ENCODE results near the gene MARCHF3. TPM values are rescaled to one million over a fixed set of nuclear protein-coding genes. Genes with fewer than 3 reads are reported as not detected.
A peak's percentile ranks its signal among the peaks of the same experiment; 100 is the strongest.
"Not testable (repeated sequence)": the region's sequence is repeated elsewhere in the genome, so short reads cannot be mapped to it uniquely, and the experiment has no call there.

Gene MARCHF3
- total and polyA plus RNA-seq, 3 experiments from 2014 or later, result 1.9 to 2.9 (median 2.5) TPM

- ChIA-PET CTCF (no interaction called here), POLR2A (no interaction called here)
- H3K27ac ChIP-seq (ENCODE audit: low read depth, low read length), result no peak overlapping the region
- no peaks in the 10 kb centered on the region for H3K4me1 ChIP-seq (ENCODE audit: insufficient read depth, low read length)
- H3K9me3 ChIP-seq (ENCODE audit: low read length), result no peaks in the 10 kb centered on the region
- no peaks in the 10 kb centered on the region for H3K27me3 ChIP-seq (ENCODE audit: insufficient read depth, low read length, poor library complexity, severe bottlenecking)
- Mint-ChIP-seq H3K36me3 (peaks cover 6 to 29% (median 7%) of the 10 kb centered on the region in 3 donors), H3K4me1 (no peaks in the 10 kb centered on the region), H3K27ac (no peak overlapping the region), H3K4me3 (no peak overlapping the region), H3K9me3 (peaks cover 2 to 31% (median 15%) of the 10 kb centered on the region in 5 donors), H3K27me3 (no peaks in the 10 kb centered on the region)
- no peak for DNase-seq
- no peaks in the 10 kb centered on the region for H3K36me3 ChIP-seq (ENCODE audit: insufficient read depth, low read length)
- H3K4me3 ChIP-seq (ENCODE audit: low read length), result no peak overlapping the region
Measured at GRCh38 chr5:126909856-126910255, 120.5 kb downstream of the MARCHF3 start.

- H3K27me3 ChIP-seq (ENCODE audit: insufficient read depth, low read length, poor library complexity, severe bottlenecking); H3K4me1 ChIP-seq (ENCODE audit: insufficient read depth, low read length); DNase-seq; H3K9me3 ChIP-seq (ENCODE audit: low read length); H3K4me3 Mint-ChIP-seq; H3K4me1 Mint-ChIP-seq; H3K27ac ChIP-seq (ENCODE audit: low read depth, low read length); H3K27me3 Mint-ChIP-seq; POLR2A ChIA-PET; H3K27ac Mint-ChIP-seq; H3K36me3 ChIP-seq (ENCODE audit: insufficient read depth, low read length); H3K4me3 ChIP-seq (ENCODE audit: low read length); CTCF ChIA-PET: not testable (repeated sequence)
- peaks cover 2 to 18% (median 8%) of the 10 kb centered on the region in 5 donors for H3K9me3 Mint-ChIP-seq
- H3K36me3 Mint-ChIP-seq, result peaks cover 0 to 13% (median 2%) of the 10 kb centered on the region in 3 donors
Measured at GRCh38 chr5:126904407-126904806, 126.0 kb downstream of the MARCHF3 start.

- no peak overlapping the region for H3K27ac ChIP-seq (ENCODE audit: low read depth, low read length)
- CTCF ChIA-PET, result no interaction called here
- H3K36me3 ChIP-seq (ENCODE audit: insufficient read depth, low read length), result no peaks in the 10 kb centered on the region
- H3K27me3 ChIP-seq (ENCODE audit: insufficient read depth, low read length, poor library complexity, severe bottlenecking), result no peaks in the 10 kb centered on the region
- no peak overlapping the region for H3K4me3 ChIP-seq (ENCODE audit: low read length)
- no peak for DNase-seq
- Mint-ChIP-seq H3K9me3 (peaks cover 0 to 6% (median 0%) of the 10 kb centered on the region in 5 donors), H3K4me3 (no peak overlapping the region), H3K4me1 (no peaks in the 10 kb centered on the region), H3K27ac (no peak overlapping the region), H3K36me3 (peaks cover 0 to 4% (median 0%) of the 10 kb centered on the region in 3 donors), H3K27me3 (no peaks in the 10 kb centered on the region)
- no peaks in the 10 kb centered on the region for H3K4me1 ChIP-seq (ENCODE audit: insufficient read depth, low read length)
- POLR2A ChIA-PET, result no interaction called here
- no peaks in the 10 kb centered on the region for H3K9me3 ChIP-seq (ENCODE audit: low read length)
Measured at GRCh38 chr5:126900796-126901195, 129.6 kb downstream of the MARCHF3 start.

GRCh38 chr5:126899476-126899875 lies 130.9 kb downstream of the MARCHF3 start:
- CTCF ChIA-PET, result no interaction called here

GRCh38 chr5:126897851-126898630 lies 132.3 kb downstream of the MARCHF3 start:
- no peak overlapping the region for H3K4me3 Mint-ChIP-seq
- peaks cover 0 to 6% (median 5%) of the 10 kb centered on the region in 5 donors for H3K9me3 Mint-ChIP-seq

More at GRCh38 chr5:126899476-126899875, 130.9 kb downstream of the MARCHF3 start:
- peaks cover 0 to 8% (median 5%) of the 10 kb centered on the region in 5 donors for H3K9me3 Mint-ChIP-seq
- Histone ChIP-seq H3K4me1 (ENCODE audit: insufficient read depth, low read length) (no peaks in the 10 kb centered on the region), H3K9me3 (ENCODE audit: low read length) (no peaks in the 10 kb centered on the region), H3K36me3 (ENCODE audit: insufficient read depth, low read length) (no peaks in the 10 kb centered on the region), H3K27ac (ENCODE audit: low read depth, low read length) (no peak overlapping the region), H3K4me3 (ENCODE audit: low read length) (no peak overlapping the region), H3K27me3 (ENCODE audit: insufficient read depth, low read length, poor library complexity, severe bottlenecking) (no peaks in the 10 kb centered on the region)
- POLR2A ChIA-PET, result no interaction called here
- no peaks in the 10 kb centered on the region for H3K27me3 Mint-ChIP-seq
- H3K27ac Mint-ChIP-seq, result no peak overlapping the region
- H3K4me1 Mint-ChIP-seq, result no peaks in the 10 kb centered on the region
- no peak for DNase-seq
- H3K4me3 Mint-ChIP-seq, result no peak overlapping the region
- peaks cover 0 to 4% (median 0%) of the 10 kb centered on the region in 3 donors for H3K36me3 Mint-ChIP-seq

GRCh38 chr5:126896170-126896702 lies 134.1 kb downstream of the MARCHF3 start:
- H3K4me3 ChIP-seq (ENCODE audit: low read length), result no peak overlapping the region
- Mint-ChIP-seq H3K9me3 (peaks cover 0 to 6% (median 5%) of the 10 kb centered on the region in 5 donors), H3K27ac (no peak overlapping the region), H3K4me3 (no peak overlapping the region), H3K4me1 (no peaks in the 10 kb centered on the region), H3K27me3 (no peaks in the 10 kb centered on the region), H3K36me3 (no peaks in the 10 kb centered on the region)
- no peaks in the 10 kb centered on the region for H3K4me1 ChIP-seq (ENCODE audit: insufficient read depth, low read length)
- DNase-seq, result no peak
- POLR2A ChIA-PET, result no interaction called here
- H3K9me3 ChIP-seq (ENCODE audit: low read length), result no peaks in the 10 kb centered on the region
- CTCF ChIA-PET, result no interaction called here
- no peaks in the 10 kb centered on the region for H3K36me3 ChIP-seq (ENCODE audit: insufficient read depth, low read length)
- no peaks in the 10 kb centered on the region for H3K27me3 ChIP-seq (ENCODE audit: insufficient read depth, low read length, poor library complexity, severe bottlenecking)
- H3K27ac ChIP-seq (ENCODE audit: low read depth, low read length), result no peak overlapping the region

More at GRCh38 chr5:126897851-126898630, 132.3 kb downstream of the MARCHF3 start:
- H3K27ac ChIP-seq (ENCODE audit: low read depth, low read length), result no peak overlapping the region
- H3K4me3 ChIP-seq (ENCODE audit: low read length), result no peak overlapping the region
- H3K27me3 Mint-ChIP-seq, result no peaks in the 10 kb centered on the region
- ChIA-PET POLR2A (interaction anchor here (0.6 kb wide), 1 partner anchor 121 kb away, joined by 3 read pairs; the partner anchor contains the start of gene LMNB1), CTCF (no interaction called here)
- H3K36me3 Mint-ChIP-seq, result peaks cover 0 to 4% (median 0%) of the 10 kb centered on the region in 3 donors
- H3K36me3 ChIP-seq (ENCODE audit: insufficient read depth, low read length), result no peaks in the 10 kb centered on the region
- H3K9me3 ChIP-seq (ENCODE audit: low read length), result no peaks in the 10 kb centered on the region
- H3K27me3 ChIP-seq (ENCODE audit: insufficient read depth, low read length, poor library complexity, severe bottlenecking), result no peaks in the 10 kb centered on the region
- no peak for DNase-seq
- no peaks in the 10 kb centered on the region for H3K4me1 ChIP-seq (ENCODE audit: insufficient read depth, low read length)
- no peaks in the 10 kb centered on the region for H3K4me1 Mint-ChIP-seq
- H3K27ac Mint-ChIP-seq, result peak overlapping the region in 1 of 8 donors; percentile 46

GRCh38 chr5:126895712-126896111 lies 134.6 kb downstream of the MARCHF3 start:
- H3K4me3 ChIP-seq (ENCODE audit: low read length); H3K27ac ChIP-seq (ENCODE audit: low read depth, low read length); H3K4me1 ChIP-seq (ENCODE audit: insufficient read depth, low read length); H3K27ac Mint-ChIP-seq; H3K9me3 ChIP-seq (ENCODE audit: low read length); H3K27me3 Mint-ChIP-seq; DNase-seq; H3K4me3 Mint-ChIP-seq; POLR2A ChIA-PET; H3K27me3 ChIP-seq (ENCODE audit: insufficient read depth, low read length, poor library complexity, severe bottlenecking); H3K4me1 Mint-ChIP-seq; H3K36me3 ChIP-seq (ENCODE audit: insufficient read depth, low read length); H3K36me3 Mint-ChIP-seq; H3K9me3 Mint-ChIP-seq; CTCF ChIA-PET: not testable (repeated sequence)

GRCh38 chr5:126890414-126890813 lies 139.9 kb downstream of the MARCHF3 start:
- H3K9me3 ChIP-seq (ENCODE audit: low read length); H3K4me3 Mint-ChIP-seq; DNase-seq; H3K4me1 ChIP-seq (ENCODE audit: insufficient read depth, low read length); H3K27ac ChIP-seq (ENCODE audit: low read depth, low read length); H3K27me3 ChIP-seq (ENCODE audit: insufficient read depth, low read length, poor library complexity, severe bottlenecking); H3K4me1 Mint-ChIP-seq; POLR2A ChIA-PET; CTCF ChIA-PET; H3K4me3 ChIP-seq (ENCODE audit: low read length); H3K36me3 Mint-ChIP-seq; H3K27ac Mint-ChIP-seq; H3K9me3 Mint-ChIP-seq; H3K27me3 Mint-ChIP-seq; H3K36me3 ChIP-seq (ENCODE audit: insufficient read depth, low read length): not testable (repeated sequence)
